ENCODE measurements around the gene GPLD1. TPM values are rescaled to one million over a fixed set of nuclear protein-coding genes. Genes with fewer than 3 reads are reported as not detected.

GPLD1 gene
- total and polyA plus RNA-seq, 9 of the 15 experiments (the other 6 are each of a cell fraction or from before 2014, with no cell fraction given), result 0.11 to 1.3 (median 0.82) TPM

GRCh38 chr6:24493945-24494820 lies 4.8 kb upstream of the GPLD1 start (continued):
- TF ChIP-seq ZNF583 (CRISPR knock-in tag; IDR thresholded peaks at IDR 0.05) (0 out of 2 replicates have a peak, but pooled peaks have one; percentile 32), NFIC (IDR thresholded peaks at IDR 0.05) (no peak), RFX7 (CRISPR knock-in tag; IDR thresholded peaks at IDR 0.05) (no peak), SNIP1 (IDR thresholded peaks at IDR 0.05; ENCODE audit: low read depth) (no peak), NFE2 (IDR thresholded peaks at IDR 0.05; ENCODE audit: low read depth) (0 out of 2 replicates have a peak, but pooled peaks have one; percentile 16), CTCF (IDR thresholded peaks at IDR 0.05 in 2 of 3, conservative IDR thresholded peaks at IDR 0.05 in 1 of 3; ENCODE audit: insufficient read depth in 2 of 3, low read depth in 1 of 3, low read length in 3 of 3) (peak in 1 of 3 experiments; percentile 32; a peak in 1 of 6 replicates), ATF2 (CRISPR knock-in tag; IDR thresholded peaks at IDR 0.05) (no peak), NFIX (CRISPR knock-in tag; IDR thresholded peaks at IDR 0.05; ENCODE audit: low read depth) (no peak), ZNF518B (CRISPR knock-in tag; IDR thresholded peaks at IDR 0.05) (no peak), SAFB2 (IDR thresholded peaks at IDR 0.05; ENCODE audit: borderline replicate concordance, low read depth, low read length, severe bottlenecking) (no peak), CBFA2T2 (conservative IDR thresholded peaks at IDR 0.05) (no peak), ELK1 (CRISPR knock-in tag; IDR thresholded peaks at IDR 0.05) (no peak), NR0B1 (IDR thresholded peaks at IDR 0.05; ENCODE audit: partially characterized antibody) (no peak)
- TF ChIP-seq, protein P1, sequence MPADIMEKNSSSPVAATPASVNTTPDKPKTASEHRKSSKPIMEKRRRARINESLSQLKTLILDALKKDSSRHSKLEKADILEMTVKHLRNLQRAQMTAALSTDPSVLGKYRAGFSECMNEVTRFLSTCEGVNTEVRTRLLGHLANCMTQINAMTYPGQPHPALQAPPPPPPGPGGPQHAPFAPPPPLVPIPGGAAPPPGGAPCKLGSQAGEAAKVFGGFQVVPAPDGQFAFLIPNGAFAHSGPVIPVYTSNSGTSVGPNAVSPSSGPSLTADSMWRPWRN (IDR thresholded peaks at IDR 0.05; ENCODE audit: low read depth), result no peak
- TF ChIP-seq, protein P2, sequence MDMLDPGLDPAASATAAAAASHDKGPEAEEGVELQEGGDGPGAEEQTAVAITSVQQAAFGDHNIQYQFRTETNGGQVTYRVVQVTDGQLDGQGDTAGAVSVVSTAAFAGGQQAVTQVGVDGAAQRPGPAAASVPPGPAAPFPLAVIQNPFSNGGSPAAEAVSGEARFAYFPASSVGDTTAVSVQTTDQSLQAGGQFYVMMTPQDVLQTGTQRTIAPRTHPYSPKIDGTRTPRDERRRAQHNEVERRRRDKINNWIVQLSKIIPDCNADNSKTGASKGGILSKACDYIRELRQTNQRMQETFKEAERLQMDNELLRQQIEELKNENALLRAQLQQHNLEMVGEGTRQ (CRISPR knock-in tag; IDR thresholded peaks at IDR 0.05), result no peak
